ENCODE measurements around the gene SMIM13.

The SMIM13 gene

DNA sequence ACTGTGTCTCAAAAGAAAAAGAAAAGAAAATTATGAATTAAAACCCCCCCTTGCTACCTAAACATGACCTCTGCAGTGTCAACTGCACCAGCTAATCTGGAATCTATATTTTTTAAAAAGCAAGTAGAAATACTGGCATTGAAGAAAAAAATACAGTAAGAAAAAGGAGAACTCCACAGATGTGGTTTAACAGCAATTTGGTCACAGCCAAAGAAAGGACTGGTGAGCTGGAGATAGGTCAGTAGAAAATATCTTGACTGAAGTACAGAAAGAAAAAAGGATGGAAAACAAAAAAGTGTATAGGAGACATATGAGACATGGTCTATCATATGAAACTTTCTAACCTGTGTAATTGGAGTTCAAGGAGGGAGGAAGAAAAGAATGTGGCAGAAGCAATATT lies 62.0 kb downstream of the SMIM13 start:
- no peak for DNase-seq (ENCODE audit: low spot score)

DNA sequence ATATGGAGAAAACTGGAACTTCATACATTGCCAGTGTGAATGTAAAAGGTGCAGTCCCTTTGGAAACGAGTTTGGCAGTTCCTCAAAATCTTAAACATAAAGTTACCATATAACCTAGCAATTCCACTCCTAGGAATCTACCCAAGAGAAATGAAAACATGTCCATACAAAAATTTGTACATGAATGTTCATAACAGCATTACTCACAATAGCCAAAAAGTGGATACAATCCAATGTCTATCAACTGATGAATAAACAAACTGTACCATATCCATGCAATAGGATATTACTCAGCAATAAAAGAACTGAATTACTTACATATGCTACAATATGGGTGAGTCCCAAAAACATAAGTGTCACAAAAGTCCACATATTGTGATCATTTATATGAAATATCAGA lies 66.6 kb downstream of the SMIM13 start:
- no peak for DNase-seq (ENCODE audit: low spot score)

DNA sequence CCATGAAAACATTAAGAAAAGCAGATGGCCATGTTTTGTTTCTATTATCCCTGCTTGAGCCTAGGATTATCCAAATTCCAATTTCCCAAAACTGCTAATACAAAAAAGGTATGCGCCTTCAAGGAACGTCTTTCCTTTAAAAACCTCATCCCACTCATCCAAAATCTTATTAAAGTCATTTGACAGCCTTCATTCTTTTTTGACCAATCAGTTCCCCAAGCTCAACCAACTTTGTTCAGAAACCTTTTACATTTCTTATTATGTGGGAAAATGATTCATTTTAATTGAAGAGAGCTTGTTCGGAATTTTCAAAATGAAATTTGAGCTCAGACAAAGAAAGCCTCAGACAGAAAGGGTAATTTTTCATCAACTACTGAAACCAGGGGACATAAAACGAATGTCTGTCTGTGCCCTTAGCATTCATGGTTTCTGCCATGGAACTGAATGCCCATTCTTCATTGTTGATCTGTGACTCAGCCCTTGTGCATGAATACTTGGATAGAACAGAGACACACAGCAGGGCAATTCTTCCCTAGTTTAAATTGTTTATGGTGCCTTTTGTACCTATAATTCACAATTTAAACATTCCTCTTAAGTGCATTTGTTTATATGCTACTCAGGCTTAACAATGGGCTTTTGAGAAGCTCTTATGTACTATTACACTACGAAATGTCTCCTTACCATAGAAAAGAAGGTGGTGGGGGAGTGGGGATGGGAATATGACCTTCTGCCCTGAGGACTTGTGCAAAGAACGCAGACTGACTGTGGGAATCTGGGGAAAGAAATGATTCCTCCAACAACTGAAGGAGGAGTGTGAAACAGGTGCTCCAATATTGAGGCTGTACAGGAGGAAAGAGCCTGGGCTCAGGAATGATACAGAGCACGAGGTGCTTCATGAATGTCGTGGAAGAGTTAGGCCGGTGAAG lies 67.7 kb downstream of the SMIM13 start:
- DNase-seq (ENCODE audit: low spot score) = no peak

DNA sequence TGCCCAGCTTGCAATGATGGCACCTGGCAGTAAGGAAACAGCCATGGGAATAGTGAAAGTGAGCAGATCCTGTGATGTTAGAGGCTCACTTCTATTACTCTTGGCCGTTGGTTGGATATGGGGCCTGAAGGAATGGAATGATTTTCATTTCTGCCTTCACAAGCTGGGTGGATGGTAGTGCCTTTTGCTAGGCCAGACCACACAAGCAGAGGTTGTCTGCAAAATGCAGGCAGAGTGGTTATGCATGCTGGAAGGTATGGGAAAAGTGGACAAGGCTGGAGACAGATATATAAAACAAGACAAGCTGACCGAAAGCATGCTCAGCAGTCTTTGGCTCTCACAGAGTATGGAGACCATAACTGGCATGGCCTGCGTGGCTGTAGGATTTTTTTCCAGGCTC lies 68.6 kb downstream of the SMIM13 start:
- DNase-seq (ENCODE audit: low spot score) = no peak

DNA sequence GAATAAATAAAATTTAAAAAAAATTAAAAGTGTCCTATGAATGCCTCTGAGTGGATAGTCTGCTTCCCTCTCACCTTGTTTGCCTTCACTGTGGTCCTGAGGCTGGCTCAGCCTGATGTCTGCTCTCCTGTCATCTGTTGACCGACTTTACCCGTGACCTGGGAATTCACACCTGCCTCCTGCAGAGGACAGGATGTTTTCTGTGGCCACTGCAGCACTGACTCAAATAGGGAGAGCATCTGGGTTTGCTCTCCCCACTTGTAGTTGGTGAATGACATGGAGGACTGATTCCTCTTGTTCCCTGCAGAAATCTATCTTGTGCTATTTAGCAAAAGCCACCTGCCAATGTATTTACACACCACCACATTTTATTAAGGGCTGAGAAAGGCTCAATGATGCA lies 70.3 kb downstream of the SMIM13 start:
- DNase-seq (ENCODE audit: low spot score) = no peak

DNA sequence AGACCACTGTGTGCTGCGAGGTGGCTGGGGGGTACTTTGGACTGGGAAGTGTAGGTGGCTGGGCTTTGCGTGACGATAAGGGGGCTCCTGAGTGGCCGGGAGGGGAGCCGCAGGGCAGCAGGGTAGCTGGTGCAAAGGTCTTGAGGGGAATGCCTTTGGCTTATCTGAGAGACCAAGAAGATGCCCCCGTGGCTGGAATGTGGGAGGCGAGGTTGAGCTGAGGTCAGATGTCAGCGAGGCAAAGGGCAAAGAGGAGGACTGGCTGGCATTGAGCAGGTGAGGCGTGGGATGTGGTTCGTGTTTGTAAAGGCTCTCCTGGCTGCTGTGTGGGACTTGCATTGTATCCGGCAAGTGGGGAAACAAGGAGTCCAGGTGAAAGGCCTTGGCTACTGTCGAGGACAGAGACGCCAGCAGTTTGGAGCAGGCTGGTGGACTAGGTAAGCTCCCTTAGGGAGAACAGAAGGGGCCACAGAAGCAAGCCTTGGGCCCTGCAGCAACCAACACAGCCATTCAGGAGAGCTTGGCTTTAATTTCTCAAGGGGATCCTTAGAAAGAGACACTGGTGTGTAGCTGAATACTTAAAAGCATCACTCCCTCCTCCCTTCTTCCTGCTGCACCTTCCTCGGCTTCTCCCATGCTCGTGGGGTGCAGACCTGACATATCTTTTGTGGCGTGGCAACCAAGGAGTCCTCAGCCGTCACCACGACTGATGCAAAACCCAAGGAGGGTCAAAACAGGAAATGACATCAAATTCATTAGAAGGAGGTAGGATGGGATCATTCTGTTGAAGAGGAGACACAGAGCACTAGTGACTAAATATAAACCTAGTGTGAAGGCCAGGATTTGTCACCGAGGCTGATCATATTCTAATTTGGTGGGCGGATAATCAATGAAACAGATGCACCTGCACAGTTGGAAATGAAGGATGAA lies 71.3 kb downstream of the SMIM13 start:
- DNase-seq (ENCODE audit: low spot score) = no peak

DNA sequence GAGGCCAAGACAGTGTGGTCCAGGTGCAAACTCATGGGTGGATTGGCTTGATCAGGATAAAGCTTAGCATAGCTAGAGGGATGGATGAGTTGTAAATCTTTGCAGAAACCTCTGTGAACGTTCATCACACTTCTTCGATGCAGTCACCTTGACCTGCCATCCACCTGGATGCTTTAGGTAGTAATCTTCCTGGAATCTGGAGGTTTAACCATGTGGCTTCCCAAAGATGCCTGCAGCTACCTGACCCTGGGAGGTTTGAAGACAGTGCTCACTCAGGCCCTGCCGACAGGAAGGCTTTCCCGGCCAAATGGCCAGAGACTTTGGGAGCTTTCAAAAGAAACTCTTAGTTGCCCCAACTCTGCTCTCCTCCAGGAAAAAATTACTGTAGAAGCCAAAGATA lies 73.3 kb downstream of the SMIM13 start:
- DNase-seq (ENCODE audit: low spot score) = no peak

DNA sequence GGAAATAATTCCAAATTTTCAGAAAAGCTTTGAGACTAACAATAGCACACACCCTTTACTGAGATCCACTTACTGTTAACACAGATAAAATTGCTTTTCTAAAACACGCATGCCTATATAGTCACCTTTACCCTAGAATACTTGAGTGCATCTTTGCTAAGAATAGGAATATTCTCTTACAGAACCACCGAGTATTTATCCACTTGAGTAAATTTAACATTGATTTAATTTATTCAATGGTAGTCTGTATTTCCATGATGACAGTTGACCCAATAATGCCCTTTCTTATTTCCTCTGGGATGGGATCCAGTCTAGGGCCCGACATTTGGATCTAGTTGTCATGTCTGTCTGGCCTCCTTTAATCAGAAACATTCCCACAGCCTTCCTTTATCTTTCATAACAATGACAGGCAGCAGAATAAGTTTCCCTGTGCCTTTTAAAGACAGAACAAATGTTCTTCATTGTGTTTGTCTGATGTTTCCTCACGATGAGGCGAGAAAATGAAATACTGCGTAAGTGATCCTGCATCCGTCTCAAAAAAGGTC lies 74.5 kb downstream of the SMIM13 start:
- DNase-seq (ENCODE audit: low spot score) = no peak

DNA sequence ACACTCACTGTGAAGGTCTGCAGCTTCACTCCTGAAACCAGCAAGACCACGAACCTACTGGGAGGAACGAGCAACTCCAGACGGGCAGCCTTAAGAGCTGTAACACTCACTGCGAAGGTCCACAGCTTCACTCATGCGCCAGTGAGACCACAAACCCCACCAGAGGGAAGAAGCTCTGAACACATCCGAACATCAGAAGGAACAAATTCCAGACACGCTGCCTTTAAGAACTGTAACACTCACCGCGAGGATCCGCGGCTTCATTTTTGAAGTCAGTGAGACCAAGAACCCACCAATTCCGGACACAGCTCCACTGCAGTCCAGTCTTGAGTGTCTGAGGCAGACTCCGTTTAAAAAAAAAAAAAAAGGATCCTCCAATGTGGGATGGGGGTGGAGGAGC lies 78.3 kb downstream of the SMIM13 start:
- DNase-seq (ENCODE audit: low spot score) = no peak

DNA sequence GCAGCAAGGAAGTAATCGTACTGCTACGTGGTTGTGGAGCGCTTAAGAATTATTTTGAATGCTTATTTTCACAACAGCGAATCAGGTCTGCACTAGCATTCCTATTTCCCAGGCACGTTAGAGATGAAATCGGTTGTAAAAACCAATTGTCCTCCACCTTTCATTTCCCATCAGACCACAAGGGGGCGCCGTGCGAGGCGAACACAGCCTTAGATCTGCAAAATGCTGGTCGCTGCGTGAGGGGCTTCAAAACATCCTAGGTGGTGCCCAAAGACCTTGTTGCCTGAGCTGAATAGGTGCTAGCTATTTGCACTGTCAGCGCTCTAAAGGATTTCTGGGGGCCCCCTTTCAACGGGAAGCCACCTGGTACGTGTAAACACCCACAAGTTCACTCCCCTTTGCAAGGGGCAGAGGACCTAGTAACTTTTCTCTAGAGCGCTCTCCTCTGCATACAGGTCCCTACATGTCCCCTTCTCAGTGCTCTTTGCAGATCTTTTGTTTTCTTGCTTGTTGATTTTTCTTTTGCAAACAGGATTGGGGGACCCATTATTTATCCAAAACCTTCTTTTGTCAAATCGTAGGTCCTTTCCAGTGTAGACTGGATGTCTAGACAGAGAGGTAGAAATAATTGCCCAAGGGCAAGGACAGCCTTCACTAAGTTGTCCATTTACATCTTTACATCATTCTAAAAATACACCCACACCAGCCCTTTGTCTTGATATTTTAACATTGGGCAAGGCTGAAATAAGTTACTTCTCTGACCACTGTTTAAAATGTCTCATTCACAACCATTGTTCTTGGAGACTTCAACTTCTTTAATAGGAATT lies 79.1 kb downstream of the SMIM13 start:
- peak; percentile 79 for DNase-seq (ENCODE audit: low spot score)

DNA sequence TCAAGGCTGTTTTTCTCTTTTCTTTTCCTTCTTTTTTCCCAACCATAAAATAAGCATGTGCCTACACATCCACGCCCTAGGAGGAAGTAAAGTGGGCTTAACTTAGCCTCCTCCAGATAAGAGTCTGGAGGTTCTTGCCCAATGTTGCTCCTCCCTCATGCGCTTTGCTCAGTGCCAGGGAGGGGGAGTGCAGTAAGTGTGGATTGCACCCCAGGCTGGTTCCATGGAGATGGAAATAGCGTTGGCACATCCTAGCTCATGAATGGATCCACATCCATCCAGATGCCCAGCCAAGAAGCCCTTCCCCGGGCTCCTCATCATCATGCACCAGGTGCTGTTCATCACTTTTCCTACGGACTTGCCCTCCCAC lies 80.6 kb downstream of the SMIM13 start:
- no peak for DNase-seq (ENCODE audit: low spot score)

DNA sequence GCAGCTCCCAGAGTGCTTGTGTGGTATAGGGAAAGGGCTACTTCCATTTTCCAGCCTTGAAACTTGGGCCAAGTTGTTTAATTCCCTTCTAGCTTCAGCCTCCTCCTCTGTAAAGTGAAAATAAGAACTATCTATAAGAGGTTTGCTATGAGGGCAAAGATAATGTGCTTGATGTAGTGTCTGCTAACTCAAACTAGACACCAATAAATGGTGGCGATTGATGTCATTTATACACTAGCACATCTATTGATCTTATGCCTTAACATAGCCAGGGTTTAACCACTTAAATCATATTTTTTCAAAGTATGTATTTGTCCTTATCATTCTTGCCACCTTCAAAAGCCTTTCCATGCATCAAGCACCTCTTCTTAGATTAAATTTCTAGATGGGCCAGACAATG lies 83.6 kb downstream of the SMIM13 start:
- DNase-seq (ENCODE audit: low spot score) = no peak

DNA sequence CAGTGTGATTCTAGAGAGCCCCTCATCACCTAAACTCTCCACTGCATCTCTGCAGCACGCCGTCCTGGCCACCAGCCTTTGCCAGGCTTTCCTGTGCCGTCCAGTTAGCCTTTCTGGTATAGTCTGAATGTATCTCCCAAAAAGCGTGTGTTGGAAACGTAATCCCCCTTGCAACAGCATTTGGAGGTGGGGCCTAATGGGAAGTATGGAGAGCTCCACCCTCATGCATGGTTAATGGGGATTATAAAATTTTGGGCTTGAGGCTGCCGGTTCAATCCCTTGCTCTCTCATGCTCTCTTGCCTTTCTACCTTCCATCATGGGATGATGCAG lies 85.4 kb downstream of the SMIM13 start:
- no peak for DNase-seq (ENCODE audit: low spot score)

DNA sequence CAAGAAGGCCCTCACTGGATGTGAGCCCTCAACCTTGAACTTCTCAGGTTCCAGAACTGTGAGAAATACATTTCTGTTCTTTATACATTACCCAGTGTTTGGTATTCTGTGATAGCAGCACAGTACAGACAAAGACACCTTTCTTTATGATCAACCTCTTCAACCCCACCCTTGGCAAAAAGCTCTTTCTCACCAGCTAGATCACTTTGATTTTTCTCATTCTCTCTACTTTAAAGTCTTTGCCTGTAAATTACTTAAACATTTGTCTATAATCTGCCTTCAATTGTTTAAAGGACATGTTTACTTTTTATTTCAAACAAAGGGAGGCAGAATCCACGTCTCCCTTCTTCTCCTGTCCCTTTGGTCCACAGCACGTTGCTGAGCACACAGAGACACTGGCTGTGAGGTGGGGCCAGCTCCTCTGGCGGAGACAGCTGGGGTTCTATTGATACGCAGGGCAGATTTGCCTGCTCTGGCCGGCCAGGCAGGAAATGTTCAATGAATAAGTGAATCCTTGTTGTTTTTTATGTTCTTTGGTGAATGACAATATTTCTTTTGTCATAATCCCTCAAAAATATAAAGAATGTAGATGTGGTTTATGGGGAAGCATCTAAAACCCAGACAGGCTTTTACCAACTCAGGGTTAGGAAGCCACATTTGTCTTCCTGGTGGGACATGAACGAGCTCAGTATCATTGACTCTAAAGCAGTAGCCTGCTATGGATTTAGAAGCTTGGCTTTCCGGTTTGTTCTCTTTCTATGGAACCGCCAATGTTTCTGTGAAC lies 86.0 kb downstream of the SMIM13 start:
- no peak for DNase-seq (ENCODE audit: low spot score)

DNA sequence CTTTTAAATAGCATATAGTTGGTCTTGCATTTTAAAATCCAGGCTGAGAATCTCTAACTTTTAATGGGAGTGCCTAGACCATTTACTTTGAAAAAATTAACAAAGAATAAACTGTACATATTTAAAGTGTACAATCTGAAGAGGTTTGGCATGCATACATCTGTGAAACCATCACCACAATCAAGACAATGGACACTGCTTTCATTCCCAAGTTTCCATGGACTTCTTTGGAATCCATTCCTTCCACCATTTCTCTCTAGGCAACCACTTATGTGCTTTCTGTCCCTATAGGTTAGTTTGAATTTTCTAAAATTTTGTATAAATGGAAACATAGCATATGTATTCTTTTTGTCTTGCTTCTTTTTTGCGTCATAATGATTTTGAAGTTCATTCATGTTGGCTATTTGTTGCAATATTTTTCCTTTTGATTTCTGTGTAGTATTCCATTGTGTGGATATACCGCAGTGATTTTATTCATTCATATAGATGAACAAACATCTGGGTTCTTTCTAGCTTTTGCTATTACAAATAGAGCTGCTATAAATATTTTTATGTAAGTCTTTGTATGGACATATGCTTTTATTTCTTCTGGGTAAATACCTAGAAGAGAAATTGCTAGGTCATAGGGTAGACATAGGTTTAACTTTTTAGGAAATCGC lies 88.0 kb downstream of the SMIM13 start:
- no peak for DNase-seq (ENCODE audit: low spot score)

DNA sequence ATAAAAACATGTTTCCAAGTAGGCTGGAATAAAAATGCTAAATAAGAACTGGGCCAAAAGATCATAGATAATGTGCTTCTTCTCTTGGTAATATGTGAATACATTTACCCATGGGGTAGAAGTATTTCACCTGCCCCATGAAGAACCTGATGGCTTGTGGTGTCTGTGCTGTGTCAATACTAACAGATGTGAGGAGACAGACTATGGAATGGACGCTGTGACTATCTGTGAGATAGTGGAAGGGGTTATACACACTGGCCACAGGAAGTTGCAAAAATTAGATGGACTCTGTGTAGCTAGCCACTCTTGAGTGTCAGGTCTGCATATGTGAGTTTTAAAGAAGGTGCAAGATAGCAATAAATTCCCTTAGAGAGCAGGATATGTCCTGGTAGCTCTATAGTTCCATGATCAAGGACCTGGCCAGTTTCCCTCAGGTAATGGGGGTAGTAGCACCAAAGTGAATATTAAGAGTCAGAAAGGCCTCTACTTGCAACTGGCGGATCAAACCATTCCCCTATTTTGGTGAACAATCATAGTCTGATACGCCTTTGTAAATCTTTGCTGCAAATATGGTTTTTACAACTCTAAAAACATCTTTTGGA lies 90.2 kb downstream of the SMIM13 start:
- no peak for DNase-seq (ENCODE audit: low spot score)

DNA sequence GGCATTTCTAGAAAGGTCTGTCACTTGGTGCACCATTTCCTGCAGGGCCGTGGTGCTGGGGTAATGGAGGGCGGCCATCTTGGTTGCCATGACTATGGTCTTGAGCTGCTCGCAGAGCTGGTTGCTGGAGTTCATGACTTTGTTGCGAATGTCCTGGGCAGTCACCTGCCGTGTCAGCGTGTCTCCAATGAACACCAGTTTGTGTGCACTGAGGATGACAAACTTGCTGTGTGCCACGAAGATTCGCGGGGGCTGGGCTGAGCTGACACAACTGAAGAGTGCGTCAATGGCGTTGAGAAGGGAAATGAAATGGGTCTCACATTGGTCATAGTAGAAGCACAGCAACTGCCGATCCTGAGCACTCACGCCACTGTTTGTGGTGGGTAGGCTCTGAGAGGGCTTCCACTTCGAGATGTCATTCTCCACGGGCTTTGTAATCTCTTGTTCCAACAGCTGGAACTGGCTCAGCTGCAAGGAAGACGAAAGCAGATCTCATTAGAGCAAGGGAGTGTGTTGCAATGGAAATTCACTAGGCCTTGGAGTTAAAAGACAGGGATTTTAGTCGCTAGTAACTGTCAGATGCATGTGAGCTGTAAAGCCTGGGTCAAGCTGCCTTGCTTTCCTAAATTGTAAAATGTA lies 91.7 kb downstream of the SMIM13 start:
- DNase-seq (ENCODE audit: low spot score) = no peak

DNA sequence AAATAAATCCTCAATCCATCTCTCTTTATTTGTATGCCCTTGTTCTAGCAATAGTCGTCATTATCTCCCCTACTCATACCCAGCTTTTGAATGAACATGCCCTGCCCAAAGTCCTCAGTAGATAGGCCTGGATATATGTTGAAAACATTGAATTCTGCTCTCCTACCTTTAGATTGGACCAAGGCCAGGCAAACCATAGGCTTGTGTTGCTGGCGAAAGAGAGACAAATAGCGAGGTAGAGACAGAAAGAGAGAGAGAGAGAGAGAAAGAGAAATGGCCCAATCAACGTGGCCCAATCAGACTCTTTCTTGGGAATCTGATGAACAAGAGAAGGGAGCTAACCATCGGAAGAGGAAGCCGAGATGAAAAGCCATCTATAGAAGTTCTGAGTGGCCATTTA lies 93.7 kb downstream of the SMIM13 start:
- DNase-seq (ENCODE audit: low spot score) = no peak
